Duodenal mucosa (tissue), 2 donors: Measurements from ENCODE around the gene FAIM.
"Not testable (repeated sequence)": the region's sequence is repeated elsewhere in the genome, so short reads cannot be mapped to it uniquely, and the experiment has no call there.

Experiments used
- H3K27ac ChIP-seq: one replicate; pipeline ENCODE4 v1.7.0; 2013; ENCODE audit warnings: low read depth, low read length
- H3K27me3 ChIP-seq, 2 donors: one replicate each; pipeline ENCODE4 v1.7.0; 2013; ENCODE audit warnings: low read length in 2 of 2, control low read depth in 1 of 2; ENCODE audit not compliant: insufficient read depth in 2 of 2, control insufficient read depth in 1 of 2
- H3K36me3 ChIP-seq, 2 donors: one replicate each; pipeline ENCODE4 v1.7.0; 2013; ENCODE audit warnings: low read length in 2 of 2, control low read depth in 1 of 2; ENCODE audit not compliant: insufficient read depth in 2 of 2, control insufficient read depth in 1 of 2
- H3K4me1 ChIP-seq, 2 donors: one replicate each; pipeline ENCODE4 v1.7.0; 2013; ENCODE audit warnings: low read length in 2 of 2, control low read depth in 1 of 2; ENCODE audit not compliant: insufficient read depth in 2 of 2, control insufficient read depth in 1 of 2
- H3K4me3 ChIP-seq, 2 donors: one replicate each; pipeline ENCODE4 v1.7.0; 2013; ENCODE audit warnings: low read length in 2 of 2, low read depth in 1 of 2
- H3K9ac ChIP-seq, 2 donors: one replicate each; pipeline ENCODE4 v1.7.0; 2013; ENCODE audit warnings: low read length in 2 of 2, low read depth in 1 of 2
- H3K9me3 ChIP-seq, 2 donors: one replicate each; pipeline ENCODE4 v1.7.0; 2013; ENCODE audit warnings: low read length in 2 of 2, control low read depth in 1 of 2; ENCODE audit not compliant: control insufficient read depth in 1 of 2

Gene FAIM

GRCh38 chr3:138578961-138579574, 29.5 kb upstream of the FAIM start:
- H3K27ac ChIP-seq, result no peak overlapping the region
- peaks cover 0 to under 1% of the 10 kb centered on the region in 2 donors for H3K9me3 ChIP-seq
- no peaks in the 10 kb centered on the region for H3K4me1 ChIP-seq
- no peak overlapping the region for H3K9ac ChIP-seq
- no peak overlapping the region for H3K4me3 ChIP-seq
- peaks cover 0 to 2% of the 10 kb centered on the region in 2 donors for H3K36me3 ChIP-seq
- no peaks in the 10 kb centered on the region for H3K27me3 ChIP-seq

GRCh38 chr3:138587374-138587773, 21.2 kb upstream of the FAIM start:
- Histone ChIP-seq H3K4me3 (no peak overlapping the region), H3K4me1 (peaks cover 9 to 13% of the 10 kb centered on the region in 2 donors), H3K27ac (no peak overlapping the region), H3K36me3 (peaks cover 0 to 5% of the 10 kb centered on the region in 2 donors), H3K9me3 (no peaks in the 10 kb centered on the region), H3K27me3 (no peaks in the 10 kb centered on the region), H3K9ac (no peak overlapping the region)

- H3K27ac ChIP-seq, result no peak overlapping the region
- no peaks in the 10 kb centered on the region for H3K9me3 ChIP-seq
Measured at GRCh38 chr3:138588445-138588844, 20.1 kb upstream of the FAIM start.

GRCh38 chr3:138591392-138591791, 17.2 kb upstream of the FAIM start:
- Histone ChIP-seq H3K9me3 (no peaks in the 10 kb centered on the region), H3K4me3 (peak overlapping the region in 1 of 2 donors; percentile 8), H3K36me3 (peaks cover 0 to 5% of the 10 kb centered on the region in 2 donors), H3K27me3 (no peaks in the 10 kb centered on the region), H3K27ac (no peak overlapping the region), H3K4me1 (peaks cover 9 to 18% of the 10 kb centered on the region in 2 donors), H3K9ac (no peak overlapping the region)

More at GRCh38 chr3:138588445-138588844, 20.1 kb upstream of the FAIM start:
- no peak overlapping the region for H3K9ac ChIP-seq
- no peaks in the 10 kb centered on the region for H3K27me3 ChIP-seq
- H3K4me3 ChIP-seq, result no peak overlapping the region
- H3K4me1 ChIP-seq, result peaks cover 9 to 14% of the 10 kb centered on the region in 2 donors
- peaks cover 0 to 5% of the 10 kb centered on the region in 2 donors for H3K36me3 ChIP-seq

GRCh38 chr3:138593488-138594149, 15.0 kb upstream of the FAIM start:
- Histone ChIP-seq H3K9ac (peak overlapping the region; percentile 76 to 91), H3K9me3 (peaks cover 0 to 3% of the 10 kb centered on the region in 2 donors), H3K4me1 (peaks cover 8 to 18% of the 10 kb centered on the region in 2 donors), H3K27me3 (no peaks in the 10 kb centered on the region), H3K36me3 (peaks cover 0 to 1% of the 10 kb centered on the region in 2 donors), H3K4me3 (peak overlapping the region; percentile 92 to 95), H3K27ac (peak overlapping the region; percentile 77)

GRCh38 chr3:138594150-138594934, 14.2 kb upstream of the FAIM start, which contains the start of gene CEP70:
CEP70 (minus strand) TSS chr3:138594260; CDS start chr3:138572927, 21,333 bp downstream.
- H3K4me3 ChIP-seq, result peak within 1 kb of the TSS; percentile 92 to 95

GRCh38 chr3:138594935-138595610, 13.5 kb upstream of the FAIM start:
- Histone ChIP-seq H3K4me3 (peak overlapping the region; percentile 92 to 95), H3K9me3 (peaks cover 0 to 6% of the 10 kb centered on the region in 2 donors), H3K27me3 (no peaks in the 10 kb centered on the region), H3K27ac (no peak overlapping the region), H3K9ac (no peak overlapping the region), H3K36me3 (no peaks in the 10 kb centered on the region), H3K4me1 (peaks cover 8 to 18% of the 10 kb centered on the region in 2 donors)

More at GRCh38 chr3:138594150-138594934, 14.2 kb upstream of the FAIM start, which contains the start of gene CEP70:
- peak within 1 kb of the TSS; percentile 86 for H3K27ac ChIP-seq
- peaks cover 0 to 6% of the 10 kb centered on the region in 2 donors for H3K9me3 ChIP-seq
- peaks cover 8 to 18% of the 10 kb centered on the region in 2 donors for H3K4me1 ChIP-seq
- no peaks in the 10 kb centered on the region for H3K36me3 ChIP-seq
- H3K9ac ChIP-seq, result peak within 1 kb of the TSS; percentile 81 to 91
- no peaks in the 10 kb centered on the region for H3K27me3 ChIP-seq

- H3K27ac ChIP-seq, result not testable (repeated sequence)
Measured at GRCh38 chr3:138597186-138597976, 11.2 kb upstream of the FAIM start.

GRCh38 chr3:138598534-138598933, 10.0 kb upstream of the FAIM start:
- Histone ChIP-seq H3K4me3 (no peak overlapping the region), H3K27me3 (no peaks in the 10 kb centered on the region), H3K27ac (no peak overlapping the region), H3K36me3 (no peaks in the 10 kb centered on the region), H3K4me1 (peaks cover 4% of the 10 kb centered on the region in 2 donors), H3K9me3 (peaks cover 0 to 6% of the 10 kb centered on the region in 2 donors), H3K9ac (no peak overlapping the region)

More at GRCh38 chr3:138597186-138597976, 11.2 kb upstream of the FAIM start:
- not testable (repeated sequence) for H3K9me3 ChIP-seq, H3K27me3 ChIP-seq, H3K9ac ChIP-seq, H3K4me3 ChIP-seq, H3K4me1 ChIP-seq, H3K36me3 ChIP-seq
